ENCODE data around the gene BOLA1.

DNA sequence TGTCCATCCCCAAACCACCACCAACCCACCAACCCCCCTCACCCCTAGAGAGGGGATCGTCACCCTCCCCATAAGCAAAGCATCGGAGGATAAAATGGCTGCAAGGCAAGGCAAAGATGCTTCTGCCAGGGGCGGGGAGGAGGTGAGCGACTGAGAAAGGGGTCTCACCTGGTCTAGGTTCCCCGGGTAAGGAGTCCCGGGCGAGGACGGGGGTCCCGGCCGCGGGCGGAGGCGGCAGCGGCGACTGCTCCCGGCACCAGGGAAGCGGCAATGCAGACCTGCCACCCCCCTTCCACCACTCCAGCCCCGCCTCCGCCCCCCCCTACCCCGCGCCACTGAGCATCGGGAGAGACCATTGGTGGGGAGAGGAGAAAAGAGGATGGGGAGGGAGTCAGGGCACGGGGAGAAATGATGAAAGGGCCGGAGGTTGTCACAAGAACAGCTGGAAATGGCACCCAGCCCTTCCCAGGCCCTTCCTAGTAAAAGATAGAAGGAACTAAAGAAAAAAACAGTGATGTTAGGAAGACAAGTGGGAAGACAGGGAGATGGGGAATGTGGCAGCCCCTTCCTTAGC is 18.3 kb downstream of the BOLA1 start, which contains the start of gene SV2A:
- TF ChIP-seq, protein P1, sequence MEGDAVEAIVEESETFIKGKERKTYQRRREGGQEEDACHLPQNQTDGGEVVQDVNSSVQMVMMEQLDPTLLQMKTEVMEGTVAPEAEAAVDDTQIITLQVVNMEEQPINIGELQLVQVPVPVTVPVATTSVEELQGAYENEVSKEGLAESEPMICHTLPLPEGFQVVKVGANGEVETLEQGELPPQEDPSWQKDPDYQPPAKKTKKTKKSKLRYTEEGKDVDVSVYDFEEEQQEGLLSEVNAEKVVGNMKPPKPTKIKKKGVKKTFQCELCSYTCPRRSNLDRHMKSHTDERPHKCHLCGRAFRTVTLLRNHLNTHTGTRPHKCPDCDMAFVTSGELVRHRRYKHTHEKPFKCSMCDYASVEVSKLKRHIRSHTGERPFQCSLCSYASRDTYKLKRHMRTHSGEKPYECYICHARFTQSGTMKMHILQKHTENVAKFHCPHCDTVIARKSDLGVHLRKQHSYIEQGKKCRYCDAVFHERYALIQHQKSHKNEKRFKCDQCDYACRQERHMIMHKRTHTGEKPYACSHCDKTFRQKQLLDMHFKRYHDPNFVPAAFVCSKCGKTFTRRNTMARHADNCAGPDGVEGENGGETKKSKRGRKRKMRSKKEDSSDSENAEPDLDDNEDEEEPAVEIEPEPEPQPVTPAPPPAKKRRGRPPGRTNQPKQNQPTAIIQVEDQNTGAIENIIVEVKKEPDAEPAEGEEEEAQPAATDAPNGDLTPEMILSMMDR (IDR thresholded peaks at IDR 0.05), result no peak
- TF ChIP-seq EZH2 (IDR thresholded peaks at IDR 0.05; ENCODE audit: borderline replicate concordance, insufficient read depth, low read depth, low read length, poor library complexity, severe bottlenecking), result peak; percentile 48

All from B cell (primary cell).